Subcutaneous preadipocyte (primary cell): ENCODE results near the gene GSPT1. TPM values are rescaled to one million over a fixed set of nuclear protein-coding genes. Genes with fewer than 3 reads are reported as not detected.

Source experiments
- small RNA-seq: library from RNA; depleted of rRNA; stranded (forward); fragments of <200 nt; gene quantifications from one replicate; pipeline ENCODE3, GENCODE V24; 2012
- total RNA-seq: library from RNA; depleted of rRNA; stranded (reverse); fragments of >200 nt; gene quantifications from 2 replicates; pipeline ENCODE4 v1.2.3, GENCODE V29; 2012

GSPT1 gene
- total RNA-seq = 118 and 173 TPM in 2 replicates

DNA sequence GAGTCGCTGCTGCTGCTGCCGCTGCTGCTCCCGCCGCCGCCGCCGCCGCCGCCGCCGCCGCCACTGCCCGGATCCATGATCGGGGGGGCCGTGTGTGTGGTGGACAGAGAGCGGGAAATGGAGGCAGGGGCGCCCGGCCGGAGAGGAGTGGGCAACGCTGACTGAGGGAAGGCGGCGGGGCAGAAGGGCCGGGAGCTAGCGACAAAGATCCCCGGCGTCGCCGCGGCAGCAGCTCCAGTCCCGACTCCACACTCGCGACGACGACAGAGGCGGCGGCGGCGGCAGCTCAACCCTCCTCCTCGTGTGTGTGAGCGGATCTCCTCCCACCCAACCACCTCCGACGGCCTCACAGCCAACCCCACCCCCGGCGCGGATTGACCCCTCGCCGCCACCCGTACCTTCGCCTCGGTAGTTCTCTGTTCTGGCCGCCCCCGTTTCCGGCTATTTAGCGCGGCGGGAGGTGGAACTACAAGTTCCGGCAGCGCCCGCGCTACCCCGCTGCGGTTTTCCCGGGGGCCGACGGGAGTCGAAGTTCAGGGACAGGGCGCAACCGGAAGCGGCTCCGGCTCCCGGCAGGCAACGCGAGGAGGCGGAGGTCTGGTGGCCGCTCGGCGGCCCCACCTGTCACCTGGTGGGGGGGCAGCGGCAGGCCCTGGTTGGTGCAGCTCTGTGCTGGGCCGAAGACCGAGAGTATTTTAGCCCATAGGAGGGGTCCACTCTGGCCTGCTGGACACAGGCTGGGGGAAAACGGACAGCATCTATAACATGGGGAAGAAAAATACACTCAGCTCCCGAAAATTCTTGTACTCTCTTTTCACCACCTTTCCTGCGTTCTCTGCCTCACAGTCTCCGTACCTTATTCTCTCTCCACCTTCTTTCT is at the start of gene GSPT1:
TSS of gene GSPT1 (minus strand) at position 313 of the 880 bp plus-strand sequence. CDS start at position 77, 236 bp downstream.

DNA sequence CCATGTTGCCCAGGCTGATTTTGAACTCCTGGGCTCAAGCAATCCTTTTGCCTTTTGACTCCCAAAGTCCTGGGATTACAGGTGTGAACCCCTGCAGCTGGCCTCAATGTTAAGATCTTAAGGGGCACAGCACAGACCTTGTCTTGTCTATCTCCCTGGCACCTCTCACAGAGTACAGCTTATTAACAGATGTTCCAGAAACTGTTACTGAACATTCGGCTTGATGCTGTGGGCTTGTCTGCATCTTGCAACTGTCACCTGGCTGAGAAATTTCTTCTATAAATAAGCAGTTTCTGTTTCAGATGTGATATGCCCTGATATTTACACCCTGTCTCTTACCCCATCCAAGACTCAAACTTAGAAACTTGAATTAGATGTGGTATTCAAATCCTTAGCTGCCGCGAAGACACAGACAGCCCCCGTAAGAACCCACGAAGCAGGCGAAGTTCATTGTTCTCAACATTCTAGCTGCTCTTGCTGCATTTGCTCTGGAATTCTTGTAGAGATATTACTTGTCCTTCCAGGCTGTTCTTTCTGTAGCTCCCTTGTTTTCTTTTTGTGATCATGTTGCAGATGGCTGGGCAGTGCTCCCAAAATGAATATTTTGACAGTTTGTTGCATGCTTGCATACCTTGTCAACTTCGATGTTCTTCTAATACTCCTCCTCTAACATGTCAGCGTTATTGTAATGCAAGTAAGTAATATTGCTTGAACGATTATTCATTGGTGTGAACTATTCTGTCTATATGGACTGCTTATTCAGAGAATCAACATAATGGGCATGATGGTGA is 49.2 kb upstream of the GSPT1 start, which contains the start of gene TNFRSF17:
TSS of gene TNFRSF17 (plus strand) at position 450 of the 791 bp plus-strand sequence. CDS start at position 565, 115 bp downstream.

DNA sequence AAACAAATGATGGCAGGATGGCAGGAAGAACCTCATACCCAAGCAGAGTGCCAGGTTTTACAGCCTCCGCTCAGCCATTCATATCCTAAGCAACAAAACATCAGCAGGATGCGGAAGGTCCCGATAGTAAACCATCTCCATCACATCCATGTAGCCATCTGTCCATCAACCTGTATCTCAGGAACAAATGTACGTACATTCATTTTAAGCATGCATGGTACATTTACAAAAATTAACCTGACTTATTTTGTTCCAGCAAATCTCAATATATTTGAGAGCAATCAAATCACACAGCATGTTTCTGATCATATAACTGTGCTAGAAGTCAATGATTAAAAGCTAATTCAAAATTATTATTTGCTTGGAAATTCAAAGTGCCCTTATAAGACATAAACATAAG is 26.2 kb upstream of the GSPT1 start, which contains the start of gene NPIPB2:
TSS of gene NPIPB2 (minus strand) at position 101 of the 400 bp plus-strand sequence. CDS start at position 101, 0 bp downstream.

DNA sequence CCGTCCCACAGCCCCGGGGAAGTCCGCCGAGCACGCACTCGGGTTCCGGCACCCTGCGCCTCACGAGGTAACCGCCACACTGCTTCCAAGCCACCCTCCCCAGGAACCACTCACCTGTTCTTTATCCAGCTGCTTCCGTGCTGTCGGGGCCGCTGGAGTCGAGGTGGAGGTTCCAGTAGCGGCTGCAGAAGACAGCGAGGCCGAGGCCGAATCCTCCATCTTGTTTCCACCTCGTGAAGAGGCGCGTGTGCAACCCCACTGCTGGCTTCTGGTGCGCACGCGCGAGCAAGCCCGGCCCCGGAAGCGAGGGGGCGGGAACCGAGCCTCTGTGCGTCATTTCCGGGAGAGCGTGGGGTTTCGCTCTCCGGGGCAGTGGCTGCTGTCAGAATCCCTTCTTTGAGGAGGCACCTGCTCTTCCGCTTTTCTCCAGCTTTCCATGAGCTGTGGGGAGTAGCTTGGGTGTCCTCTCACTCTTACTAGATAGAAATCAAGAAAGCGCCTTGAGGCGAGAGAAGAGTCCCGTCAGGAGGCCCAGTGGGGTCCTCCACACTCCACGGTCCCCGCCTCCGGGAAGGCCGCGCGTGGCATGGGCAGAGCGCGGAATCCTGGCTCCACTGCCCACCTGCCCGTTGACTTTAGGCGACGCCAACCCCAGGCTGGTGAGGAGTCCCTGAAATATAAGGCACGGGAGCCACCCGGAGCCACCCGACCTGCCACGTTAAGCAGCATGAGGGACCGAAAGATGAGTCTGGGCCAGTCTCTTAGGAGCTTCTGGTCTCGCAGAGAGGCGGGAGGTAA is 64.3 kb downstream of the GSPT1 start, which contains the start of gene RSL1D1:
TSS of gene RSL1D1 (minus strand) at position 249 of the 798 bp plus-strand sequence. CDS start at position 219, 30 bp downstream.

Small RNA genes within 50 kb of the gene (small RNA-seq; reads per million reads assigned to genes)
- not detected for gene AC007216.5
- gene COX6CP1 = not detected

Other genes with a start within 250 kb of the GSPT1 start
- 11.4 and 15.1 TPM in 2 replicates for gene SNN, start 247.5 kb downstream of the GSPT1 start, total RNA-seq
- 20.6 and 33.6 TPM in 2 replicates for gene TXNDC11, start 173.1 kb downstream of the GSPT1 start, total RNA-seq
- gene ZC3H7A, start 118.7 kb downstream of the GSPT1 start, total RNA-seq = 27.2 and 35.0 TPM in 2 replicates
- 167 and 171 TPM in 2 replicates for gene RSL1D1, start 64.4 kb downstream of the GSPT1 start, total RNA-seq
- 3.7 and 5.1 TPM in 2 replicates for gene NPIPB2, start 26.1 kb upstream of the GSPT1 start, total RNA-seq
- not detected in 2 replicates for gene TNFRSF17, start 49.3 kb upstream of the GSPT1 start, total RNA-seq
- gene SNX29, start 60.8 kb upstream of the GSPT1 start, total RNA-seq = 32.6 and 36.0 TPM in 2 replicates